Stimulated activated CD4-positive, alpha-beta T cell treated with anti-CD3 and anti-CD28 coated beads, TNF-alpha, amount 100 ng/mL, for 4 hours (primary cell): Measurements from ENCODE around the gene PDE1C.

Source experiments
- DNase-seq, 3 experiments: peaks; one replicate each; pipeline ENCODE4 v3.0.0-alpha.2; 2020; ENCODE audit warnings: low read depth in 3 of 3

Gene PDE1C

GRCh38 chr7:31991406-31991805 lies 78.8 kb downstream of the PDE1C start:
- DNase-seq, result no peak

- no peak for DNase-seq
These were observed 83.2 kb downstream of the PDE1C start for GRCh38 chr7:31986878-31987518.

DNA sequence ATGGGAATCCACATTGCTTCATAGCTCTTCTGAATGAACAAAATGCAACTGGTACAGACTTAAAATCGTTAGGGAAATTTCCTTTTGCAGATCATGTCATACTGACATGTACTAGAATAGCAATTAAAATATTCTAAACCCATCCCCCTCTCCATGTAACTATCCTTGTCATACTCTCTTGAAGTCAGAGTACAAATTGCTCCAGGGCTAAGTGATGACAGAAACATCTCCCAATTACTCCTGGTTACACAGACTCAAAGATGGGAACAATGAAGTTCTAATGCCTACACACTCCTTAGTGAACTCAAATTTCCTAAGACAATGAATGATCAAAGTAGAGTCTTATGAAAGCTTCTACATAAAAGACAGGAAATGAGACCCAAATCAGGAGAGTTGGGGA lies 87.2 kb downstream of the PDE1C start:
- DNase-seq, result no peak

- no peak for DNase-seq
These were observed 88.3 kb downstream of the PDE1C start for GRCh38 chr7:31981874-31982390.

GRCh38 chr7:31979690-31980330 lies 90.4 kb downstream of the PDE1C start:
- DNase-seq, result no peak

GRCh38 chr7:31975546-31975945 lies 94.7 kb downstream of the PDE1C start:
- no peak for DNase-seq

DNA sequence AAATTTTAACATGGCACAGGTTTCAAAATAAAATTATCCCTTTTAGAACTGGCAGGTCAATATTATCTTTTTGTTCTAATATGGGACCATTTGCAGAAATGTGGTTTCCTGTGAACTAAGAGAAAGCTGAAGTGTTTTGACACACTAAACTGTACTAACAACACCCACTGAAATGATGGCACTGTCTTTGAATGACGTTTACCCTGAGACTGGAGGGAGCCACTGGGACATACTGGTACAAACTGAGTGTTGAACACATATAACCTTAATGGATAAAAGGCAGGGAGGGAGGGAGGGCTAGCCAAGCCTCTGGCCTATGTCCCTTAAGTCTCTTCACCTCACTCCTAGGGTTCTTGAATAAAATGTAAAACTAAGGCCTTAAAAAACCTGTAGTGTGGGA lies 95.9 kb downstream of the PDE1C start:
- no peak for DNase-seq

DNA sequence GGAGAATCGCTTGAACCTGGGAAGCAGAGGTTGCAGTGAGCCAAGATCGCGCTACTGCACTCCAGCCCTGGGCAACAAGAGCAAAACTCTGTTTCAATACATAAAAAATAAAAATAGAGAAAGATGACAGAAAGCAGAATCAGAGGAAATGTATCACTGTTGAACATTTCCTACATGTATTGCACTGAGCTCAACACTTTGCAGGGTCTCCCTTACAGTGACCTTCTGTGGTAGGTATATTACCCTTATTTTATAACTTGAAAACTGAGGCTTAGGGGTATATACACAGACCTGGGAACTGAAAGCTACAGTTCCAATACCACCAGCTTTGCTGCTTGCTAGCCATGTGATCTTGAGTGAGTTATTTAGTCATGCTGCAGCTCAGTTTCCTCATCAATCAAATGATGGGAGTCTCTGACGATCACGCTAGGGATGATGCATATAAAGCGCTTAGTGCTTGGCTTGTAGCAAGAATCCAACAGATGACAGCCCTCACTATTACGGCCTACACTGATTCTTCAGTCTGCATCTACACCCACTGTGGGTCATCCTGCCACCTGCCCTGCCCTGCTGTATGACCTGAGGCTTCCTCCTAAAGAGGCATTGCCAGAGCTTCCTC lies 99.0 kb downstream of the PDE1C start:
- DNase-seq, result no peak

DNA sequence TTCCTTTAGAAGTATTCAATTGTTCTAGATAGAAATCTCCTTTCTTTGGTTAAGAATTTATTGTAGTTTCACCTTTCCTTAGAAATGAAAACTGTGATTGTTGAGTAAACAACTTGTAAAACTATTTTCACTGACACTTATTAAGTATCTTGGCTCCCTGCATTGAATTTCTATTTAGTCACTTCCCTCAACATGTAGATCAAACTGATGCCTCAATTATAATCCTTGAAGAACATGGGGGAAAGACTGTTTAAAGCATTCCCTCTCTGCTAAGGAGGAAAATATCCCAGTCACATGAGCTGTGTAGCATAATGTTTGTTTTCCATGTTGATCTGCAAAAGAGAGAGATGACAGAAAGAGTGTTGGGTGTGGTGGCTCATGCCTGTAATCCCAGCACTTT lies 99.7 kb downstream of the PDE1C start:
- DNase-seq, result no peak

GRCh38 chr7:31963569-31964175 lies 106.5 kb downstream of the PDE1C start:
- DNase-seq, result no peak

DNA sequence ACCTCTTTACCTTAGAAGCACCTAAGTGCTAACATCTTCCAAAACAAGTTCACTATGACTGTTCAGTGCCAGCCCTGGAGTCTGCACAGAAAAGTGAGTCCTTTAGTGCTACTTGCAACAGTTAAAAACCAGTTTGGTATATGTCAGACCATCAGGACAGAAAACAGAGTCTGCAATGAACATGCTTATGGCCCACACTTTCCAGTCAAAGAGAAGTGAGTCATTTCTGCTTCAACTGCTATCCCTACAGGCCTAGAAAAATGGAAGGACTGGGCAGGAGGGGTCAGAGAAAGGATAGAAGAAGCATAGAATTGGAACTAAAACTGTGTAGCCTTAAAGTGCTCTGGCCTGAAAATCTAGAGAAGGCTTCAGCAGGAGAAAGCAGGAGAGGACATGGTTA lies 108.0 kb downstream of the PDE1C start:
- DNase-seq, result no peak

DNA sequence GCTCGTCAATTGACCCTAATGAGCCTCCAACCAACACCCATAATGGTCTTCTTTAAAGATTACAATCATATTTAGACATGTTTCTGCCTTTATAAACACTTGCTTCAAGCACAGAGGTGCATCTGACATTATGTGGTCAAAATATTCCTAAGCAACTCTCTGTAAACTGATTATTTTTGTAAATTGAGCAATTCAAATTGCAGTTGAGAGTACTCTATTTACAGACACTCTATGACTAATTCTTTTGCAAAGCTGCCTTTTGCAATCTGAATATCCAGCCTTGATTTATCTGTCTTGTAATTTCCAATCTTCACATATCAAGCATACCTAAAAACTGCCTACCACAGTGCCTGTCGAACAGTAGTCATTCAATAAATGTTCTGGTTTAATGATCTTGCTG lies 112.0 kb downstream of the PDE1C start:
- DNase-seq, result no peak

GRCh38 chr7:31957756-31958155 lies 112.5 kb downstream of the PDE1C start:
- no peak for DNase-seq

DNA sequence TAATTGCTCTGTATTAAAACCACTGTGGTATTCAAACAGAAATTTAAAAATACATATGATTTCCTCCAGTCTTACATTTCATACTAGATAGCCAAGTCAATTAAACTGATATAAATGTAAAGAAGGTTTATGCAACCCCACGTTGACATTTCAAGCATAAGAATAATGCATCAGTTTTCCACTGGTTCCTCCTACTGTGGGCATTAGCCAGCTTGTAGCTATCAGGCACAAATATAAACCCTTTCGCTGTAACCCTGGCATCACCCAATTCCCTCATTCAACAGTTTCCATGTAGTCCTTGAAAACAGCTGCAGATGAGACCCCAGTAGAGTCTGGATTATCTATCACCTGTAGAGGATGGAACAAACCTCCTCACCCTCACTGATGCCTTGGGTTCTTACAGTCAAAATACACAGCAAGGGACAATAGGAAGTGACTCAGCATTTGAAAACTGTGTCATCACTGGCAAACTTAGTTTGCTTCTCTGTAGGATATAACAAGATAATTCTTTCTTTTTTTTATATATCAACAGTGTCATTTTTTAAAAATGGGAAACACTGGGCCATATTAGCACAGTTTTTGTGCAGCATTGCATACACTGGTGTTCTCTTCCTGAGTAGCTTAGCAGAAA lies 113.0 kb downstream of the PDE1C start:
- DNase-seq, result no peak

- DNase-seq, result no peak
These were observed 114.6 kb downstream of the PDE1C start for GRCh38 chr7:31955641-31956040.

- no peak for DNase-seq
These were observed 115.2 kb downstream of the PDE1C start for GRCh38 chr7:31955021-31955420.

DNA sequence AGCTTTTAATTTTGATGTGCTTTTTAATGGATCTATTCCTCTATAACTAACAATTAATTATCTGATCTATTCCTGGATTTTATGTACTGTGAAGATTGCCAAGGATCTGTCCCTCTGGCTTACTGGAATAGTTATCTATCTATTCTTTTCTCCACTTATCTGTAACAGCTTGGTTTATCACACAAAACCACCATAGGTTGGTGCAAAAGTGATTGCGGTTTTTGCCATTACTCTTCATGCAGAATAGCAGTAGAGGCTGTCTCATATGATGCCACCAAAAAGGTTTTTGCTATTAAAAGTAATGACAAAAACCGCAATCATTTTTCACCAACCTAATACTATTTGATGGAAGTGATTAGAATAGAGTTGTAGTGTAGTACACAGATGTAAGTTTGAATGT lies 115.7 kb downstream of the PDE1C start:
- no peak for DNase-seq

DNA sequence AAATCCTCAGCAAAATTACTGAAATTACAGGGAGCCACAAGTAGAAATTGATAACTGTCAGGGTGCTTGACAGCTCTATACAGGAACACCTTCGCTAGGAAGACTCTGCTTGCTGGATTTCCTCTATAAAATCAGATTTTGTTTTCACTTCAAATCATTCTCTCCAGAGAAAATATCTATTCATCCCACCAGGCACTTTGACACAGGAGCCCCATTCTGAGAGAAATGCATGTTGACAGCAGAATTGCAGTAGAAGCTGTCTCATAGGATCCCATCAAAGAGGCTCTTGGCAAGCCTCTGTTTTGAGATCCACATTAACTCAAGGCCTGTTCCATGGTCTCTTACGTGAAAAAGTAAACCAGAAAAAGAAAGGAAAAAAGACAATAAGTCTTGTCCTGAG lies 116.8 kb downstream of the PDE1C start:
- no peak for DNase-seq

DNA sequence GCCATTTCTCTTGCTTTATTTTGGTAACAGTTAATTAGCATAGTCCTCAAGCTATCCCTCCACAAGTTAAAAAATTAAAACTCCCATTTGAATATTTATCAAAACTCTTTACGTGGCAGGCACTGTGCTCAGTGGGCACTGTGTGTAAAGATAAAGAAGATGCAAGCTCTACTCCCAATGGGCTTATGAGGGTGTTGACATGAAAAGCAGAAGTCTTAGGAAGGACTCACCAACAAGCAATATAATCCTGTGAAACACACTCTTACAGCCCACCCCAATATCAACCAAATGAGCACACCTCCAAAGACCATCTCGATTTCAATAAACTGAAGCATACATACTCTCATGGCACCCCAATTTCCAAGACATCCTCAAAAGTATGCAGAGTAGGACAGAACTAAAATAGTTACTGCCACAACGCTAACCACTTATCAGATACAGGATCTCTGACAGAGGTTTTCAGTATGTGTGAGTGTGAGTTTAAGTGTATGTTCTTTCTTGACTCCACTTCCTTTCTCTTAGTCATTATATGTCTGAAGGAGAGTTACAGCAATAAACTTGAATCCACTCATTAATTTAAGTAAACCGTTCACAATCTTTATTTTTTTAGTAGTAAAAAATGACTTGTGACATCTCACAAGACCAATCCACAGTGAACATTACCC lies 120.0 kb downstream of the PDE1C start:
- DNase-seq, result no peak

- no peak for DNase-seq
These were observed 122.2 kb downstream of the PDE1C start for GRCh38 chr7:31948029-31948428.

GRCh38 chr7:31940167-31940566 lies 130.0 kb downstream of the PDE1C start:
- no peak for DNase-seq

DNA sequence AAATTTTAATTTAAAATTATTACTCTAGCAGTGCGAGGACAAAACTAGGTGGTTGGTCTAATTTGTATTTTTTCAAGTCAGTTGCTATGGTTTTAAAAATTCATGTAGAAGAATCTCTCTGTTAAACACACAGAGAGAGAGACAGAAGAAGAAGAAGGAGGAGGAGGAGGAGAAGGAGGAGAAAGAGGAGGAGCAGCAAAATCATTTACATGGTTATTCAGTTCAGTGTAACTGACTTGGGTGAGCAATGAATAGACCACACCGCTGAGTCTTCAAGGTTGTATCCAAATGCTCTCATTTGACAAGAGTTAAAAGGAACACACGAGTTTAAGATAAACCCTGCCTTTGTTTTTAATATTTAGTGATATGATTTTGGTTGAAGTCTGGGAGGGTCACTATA lies 131.1 kb downstream of the PDE1C start:
- DNase-seq, result no peak
